Lung (tissue), 12 donors: ENCODE measurements around the gene FGF23. TPM values are rescaled to one million over a fixed set of nuclear protein-coding genes. Genes with fewer than 3 reads are reported as not detected.

Source experiments
- ATAC-seq: fragments of 200-7000 bp; cut with Tn5 transposase; one replicate; pipeline ENCODE4 v1.9.1; 2020; ENCODE audit warnings: moderate number of reproducible peaks; ENCODE audit not compliant: insufficient read depth, low FRiP score
- DNase-seq, 3 donors: peaks; one replicate each; pipeline ENCODE4 v3.0.0-alpha.2; 2013 to 2017
- H3K27ac ChIP-seq, 2 donors: one replicate each; pipeline ENCODE4 v1.5.1; 2013; ENCODE audit warnings: mild to moderate bottlenecking in 2 of 2, moderate library complexity in 2 of 2, control low read depth in 1 of 2, inconsistent platforms in 1 of 2, low read depth in 1 of 2, low read length in 1 of 2
- H3K27me3 ChIP-seq, 3 donors: one replicate each; pipeline ENCODE4 v1.5.1; 2013; ENCODE audit warnings: low read length in 2 of 3; ENCODE audit not compliant: control insufficient read depth in 3 of 3, insufficient read depth in 3 of 3
- H3K36me3 ChIP-seq, 4 donors: one replicate each; pipeline ENCODE4 v1.5.1; 2013; ENCODE audit warnings: low read length in 4 of 4, mild to moderate bottlenecking in 1 of 4, moderate library complexity in 1 of 4; ENCODE audit not compliant: control insufficient read depth in 4 of 4, insufficient read depth in 4 of 4
- H3K4me1 ChIP-seq, 5 donors: one replicate each; pipeline ENCODE4 v1.5.1; 2013; ENCODE audit warnings: low read length in 5 of 5, mild to moderate bottlenecking in 2 of 5, moderate library complexity in 1 of 5; ENCODE audit not compliant: control insufficient read depth in 5 of 5, insufficient read depth in 5 of 5
- H3K4me3 ChIP-seq: one replicate; pipeline ENCODE4 v1.5.1; 2013; ENCODE audit warnings: mild to moderate bottlenecking, control low read depth, moderate library complexity
- H3K9ac ChIP-seq, 2 donors: one replicate each; pipeline ENCODE4 v1.5.1; 2013; ENCODE audit warnings: low read length in 2 of 2, control low read depth in 1 of 2; ENCODE audit not compliant: insufficient read depth in 1 of 2
- H3K9me3 ChIP-seq, 4 donors: one replicate each; pipeline ENCODE4 v1.5.1; 2013; ENCODE audit warnings: low read length in 3 of 4, mild to moderate bottlenecking in 1 of 4, moderate library complexity in 1 of 4; ENCODE audit not compliant: control insufficient read depth in 4 of 4, insufficient read depth in 3 of 4
- CTCF ChIP-seq: IDR thresholded peaks from 2 replicates; pipeline ENCODE4 v1.5.1; 2012; ENCODE audit warnings: mild to moderate bottlenecking; ENCODE audit errors: control extremely low read depth, extremely low read depth
- WGBS, 2 donors: extraction: QIAGEN DNeasy Blood & Tissue Kit; methylation state at CpG; one replicate each; pipeline ENCODE4 v1.1.7; 2013; 5-methylcytosine and 5-hydroxymethylcytosine counted together
- polyA plus RNA-seq, 2 donors: library from polyadenylated mRNA; stranded (reverse); fragments of 200-250 nt; gene quantifications; one replicate each; pipeline ENCODE4 v1.2.1, GENCODE V29; 2013
- total RNA-seq, 2 donors: library from RNA; depleted of rRNA in 1 of 2; stranded (reverse); fragments of >200 nt in 1 of 2; gene quantifications; one replicate each; pipeline ENCODE4 v1.2.1, GENCODE V29; 2014 to 2021
- donor health status: control.
- donor health status: control.
- donor health status: Bipolar disorder and iron deficiency.
- donor health status: healthy.
- donor health status: DM: yes; HTN: yes; CAD: no.

The FGF23 gene
- total and polyA plus RNA-seq, 4 donors, result 0.01 TPM; not detected in 3

GRCh38 chr12:4372653-4373052 lies 6.9 kb downstream of the FGF23 start:
- no peak for TF ChIP-seq CTCF
- H3K4me1 ChIP-seq, result no peaks in the 10 kb centered on the region
- peaks cover 0 to 3% (median 0%) of the 10 kb centered on the region in 3 donors for H3K27me3 ChIP-seq
- no peak overlapping the region for H3K9ac ChIP-seq
- ATAC-seq, result no peak
- no peak for DNase-seq
- 92 to 96% methylated on average over 2 of the region's 2 CpGs for WGBS, 2 donors
- H3K9me3 ChIP-seq, result no peaks in the 10 kb centered on the region
- no peak overlapping the region for H3K27ac ChIP-seq
- H3K36me3 ChIP-seq, result no peaks in the 10 kb centered on the region
- H3K4me3 ChIP-seq, result no peak overlapping the region

DNA sequence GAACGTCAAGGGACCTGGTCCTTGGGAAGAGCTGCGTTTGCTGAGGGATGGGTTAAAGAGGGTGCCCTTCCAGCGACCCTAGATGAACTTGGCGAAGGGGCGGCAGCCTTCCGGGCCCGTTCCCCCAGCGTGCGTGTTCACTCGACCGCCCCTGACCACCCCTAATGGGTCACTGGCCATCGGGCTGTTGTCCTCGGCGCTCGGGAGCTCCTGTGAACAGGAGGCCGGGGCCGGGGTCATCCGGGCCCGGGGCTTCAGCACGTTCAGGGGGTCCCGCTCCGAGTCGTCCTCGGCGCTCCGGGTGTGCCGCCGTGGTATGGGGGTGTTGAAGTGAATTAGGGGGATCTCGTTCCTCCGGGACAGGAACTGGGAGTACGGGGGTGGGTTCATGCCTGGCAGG lies 9.2 kb downstream of the FGF23 start:
- no peaks in the 10 kb centered on the region for H3K36me3 ChIP-seq
- H3K4me3 ChIP-seq, result no peak overlapping the region
- H3K9me3 ChIP-seq, result no peaks in the 10 kb centered on the region
- ATAC-seq (no peak), DNase-seq (no peak)
- H3K4me1 ChIP-seq, result no peaks in the 10 kb centered on the region
- WGBS, 2 donors, result 95 to 97% methylated on average over 31 of the region's 31 CpGs
- no peak overlapping the region for H3K27ac ChIP-seq
- H3K27me3 ChIP-seq, result peaks cover 0 to 4% (median 0%) of the 10 kb centered on the region in 3 donors
- no peak overlapping the region for H3K9ac ChIP-seq
- TF ChIP-seq CTCF, result no peak

GRCh38 chr12:4369548-4369947 lies 10.0 kb downstream of the FGF23 start:
- peaks cover 0 to 4% (median 0%) of the 10 kb centered on the region in 3 donors for H3K27me3 ChIP-seq
- no peak overlapping the region for H3K4me3 ChIP-seq
- no peak for TF ChIP-seq CTCF
- ATAC-seq (no peak), DNase-seq (no peak)
- H3K4me1 ChIP-seq, result no peaks in the 10 kb centered on the region
- H3K9me3 ChIP-seq, result no peaks in the 10 kb centered on the region
- no peaks in the 10 kb centered on the region for H3K36me3 ChIP-seq
- 91 to 96% methylated on average over 4 of the region's 4 CpGs for WGBS, 2 donors
- H3K27ac ChIP-seq, result no peak overlapping the region
- no peak overlapping the region for H3K9ac ChIP-seq

- ATAC-seq, result no peak
- Histone ChIP-seq H3K4me3 (no peak overlapping the region), H3K36me3 (no peaks in the 10 kb centered on the region), H3K27me3 (peaks cover 0 to 4% (median 0%) of the 10 kb centered on the region in 3 donors), H3K27ac (no peak overlapping the region), H3K9me3 (no peaks in the 10 kb centered on the region), H3K4me1 (no peaks in the 10 kb centered on the region), H3K9ac (no peak overlapping the region)
- DNase-seq, result no peak
- no peak for TF ChIP-seq CTCF
- WGBS, 2 donors, result 88 to 94% methylated on average over 2 of the region's 2 CpGs
These were observed 13.4 kb downstream of the FGF23 start for GRCh38 chr12:4366090-4366489.
